GM12873 (cell line): Measurements from ENCODE around the gene CLN6.

Source experiments
- CTCF ChIP-seq: IDR thresholded peaks from 2 replicates; pipeline ENCODE4 v1.5.1; 2012; ENCODE audit warnings: low read depth, mild to moderate bottlenecking, moderate library complexity, low read length, control low read depth; ENCODE audit not compliant: insufficient read depth; ENCODE audit errors: missing control alignments

Gene CLN6

GRCh38 chr15:68232937-68233336 lies 3.4 kb upstream of the CLN6 start:
- no peak for TF ChIP-seq CTCF

GRCh38 chr15:68232449-68232848 lies 2.9 kb upstream of the CLN6 start:
- no peak for TF ChIP-seq CTCF

GRCh38 chr15:68231102-68231818 lies 1.7 kb upstream of the CLN6 start:
- TF ChIP-seq CTCF = no peak

- peak; percentile 1 for TF ChIP-seq CTCF
Measured at GRCh38 chr15:68230157-68231100, 901 bp upstream of the CLN6 start.

- TF ChIP-seq CTCF = no peak
Measured at GRCh38 chr15:68228971-68229385, 550 bp downstream of the CLN6 start.

- TF ChIP-seq CTCF = no peak
Measured at GRCh38 chr15:68228143-68228970, 1.2 kb downstream of the CLN6 start.
